DND-41 (cell line): Measurements from ENCODE around the gene HSP90AB1.

ENCODE experiments used
- ATAC-seq: fragments of 200-7000 bp; cut with Tn5 transposase; 3 replicates; pipeline ENCODE4 v1.9.1; 2021; ENCODE audit warnings: low read depth; ENCODE audit not compliant: insufficient read depth
- DNase-seq: peaks from one replicate; pipeline ENCODE4 v3.0.0-alpha.2; 2020
- H2AFZ ChIP-seq: 2 replicates; pipeline ENCODE4 v1.6.0; 2012; ENCODE audit warnings: low read depth, low read length
- H3K27ac ChIP-seq: 2 replicates; pipeline ENCODE4 v1.5.1; 2012; ENCODE audit warnings: low read length, inconsistent platforms
- H3K27me3 ChIP-seq: fragments of 200-600 bp; sonication (generic); 2 replicates; pipeline ENCODE4 v1.6.0; 2012; ENCODE audit warnings: low read length, mild to moderate bottlenecking, inconsistent platforms; ENCODE audit not compliant: insufficient read depth, poor library complexity
- H3K36me3 ChIP-seq: 2 replicates; pipeline ENCODE4 v1.5.1; 2012; ENCODE audit warnings: low read length, inconsistent platforms; ENCODE audit not compliant: insufficient read depth
- H3K4me1 ChIP-seq: 2 replicates; pipeline ENCODE4 v1.5.1; 2012; ENCODE audit warnings: mild to moderate bottlenecking, low read length; ENCODE audit not compliant: insufficient read depth
- H3K4me2 ChIP-seq: 2 replicates; pipeline ENCODE4 v1.6.0; 2012; ENCODE audit warnings: mild to moderate bottlenecking, moderate library complexity, low read length, inconsistent platforms; ENCODE audit not compliant: insufficient read depth
- H3K4me3 ChIP-seq, 2 experiments: fragments of 200-600 bp in 1 of 2; shearing (Covaris generic) in 1 of 2; 2 replicates each; pipeline ENCODE4 v1.5.1; 2012 to 2016; ENCODE audit warnings: inconsistent platforms in 2 of 2, low read length in 2 of 2, mild to moderate bottlenecking in 2 of 2, low read depth in 1 of 2, moderate library complexity in 1 of 2
- H3K79me2 ChIP-seq: 2 replicates; pipeline ENCODE4 v1.6.0; 2012; ENCODE audit warnings: low read length, inconsistent platforms; ENCODE audit not compliant: insufficient read depth
- H3K9ac ChIP-seq: 2 replicates; pipeline ENCODE4 v1.6.0; 2012; ENCODE audit warnings: low read depth, mild to moderate bottlenecking, inconsistent platforms, low read length, moderate library complexity
- H3K9me3 ChIP-seq: 2 replicates; pipeline ENCODE4 v1.5.1; 2012; ENCODE audit warnings: low read length, moderate library complexity, mild to moderate bottlenecking, inconsistent platforms; ENCODE audit not compliant: insufficient read depth, severe bottlenecking
- H4K20me1 ChIP-seq: 2 replicates; pipeline ENCODE4 v1.6.0; 2012; ENCODE audit warnings: low read length; ENCODE audit not compliant: insufficient read depth
- CTCF ChIP-seq: IDR thresholded peaks from 2 replicates; pipeline ENCODE4 v1.5.1; 2012; ENCODE audit warnings: borderline replicate concordance, low read length, moderate library complexity, mild to moderate bottlenecking; ENCODE audit not compliant: poor library complexity, severe bottlenecking; ENCODE audit errors: extremely low read depth
- EZH2 ChIP-seq: IDR thresholded peaks from 3 replicates; pipeline ENCODE4 v1.6.1; 2012; ENCODE audit warnings: borderline replicate concordance, low read depth, mild to moderate bottlenecking, moderate library complexity, low read length, inconsistent platforms; ENCODE audit not compliant: severe bottlenecking

HSP90AB1 gene

DNA sequence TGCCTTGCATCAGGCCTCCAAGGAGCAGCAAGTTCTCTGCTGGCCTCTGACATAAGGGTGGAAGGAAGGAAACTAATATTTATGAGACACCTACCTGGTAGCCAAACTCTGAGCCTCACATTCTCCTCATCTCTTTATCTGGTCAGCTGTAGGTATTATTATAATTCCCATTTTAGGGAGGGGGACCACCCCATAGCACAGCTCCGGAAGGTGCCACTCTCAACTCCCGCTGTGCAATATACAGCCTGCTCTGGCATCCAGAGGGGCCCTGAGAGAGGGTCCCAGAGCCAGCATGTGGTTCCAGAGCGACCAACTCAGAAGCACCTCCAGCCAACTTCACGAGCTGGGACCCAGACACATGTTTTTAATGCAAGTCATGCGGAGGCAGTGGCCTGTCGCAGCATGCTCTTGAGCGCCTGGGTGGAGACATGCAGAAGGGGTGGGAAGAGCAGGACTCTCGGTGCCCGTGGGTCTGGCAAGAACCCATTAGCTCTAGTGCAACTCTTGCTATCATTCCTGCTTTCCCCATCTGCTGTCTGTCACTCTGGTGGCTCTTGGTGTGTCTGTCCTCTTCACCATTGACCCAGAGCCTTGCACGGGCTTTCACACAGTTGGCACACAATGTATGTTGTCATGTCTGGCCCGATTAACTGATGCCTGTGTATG, 45.1 kb upstream of the HSP90AB1 start:
- H3K4me1 ChIP-seq, result no peaks in the 10 kb centered on the region
- H3K27me3 ChIP-seq, result peaks cover 3% of the 10 kb centered on the region
- no peaks in the 10 kb centered on the region for H3K9me3 ChIP-seq
- TF ChIP-seq CTCF (no peak), EZH2 (no peak)
- peaks cover 5% of the 10 kb centered on the region; the same call in 1 of the 2 replicates for H4K20me1 ChIP-seq
- no peak overlapping the region for H3K9ac ChIP-seq
- no peaks in the 10 kb centered on the region for H3K36me3 ChIP-seq
- DNase-seq, result no peak
- H3K79me2 ChIP-seq, result no peaks in the 10 kb centered on the region
- no peak overlapping the region for H3K27ac ChIP-seq
- H3K4me3 ChIP-seq, result no peak overlapping the region
- no peak overlapping the region for H3K4me2 ChIP-seq
- ATAC-seq, result no peak
- no peak overlapping the region for H2AFZ ChIP-seq

- Histone ChIP-seq H4K20me1 (peaks cover 5% of the 10 kb centered on the region; the same call in 1 of the 2 replicates), H3K4me1 (no peaks in the 10 kb centered on the region), H3K4me3 (no peak overlapping the region), H3K27ac (no peak overlapping the region), H3K9ac (no peak overlapping the region), H2AFZ (no peak overlapping the region), H3K4me2 (no peak overlapping the region), H3K36me3 (no peaks in the 10 kb centered on the region), H3K27me3 (peaks cover 3% of the 10 kb centered on the region), H3K9me3 (no peaks in the 10 kb centered on the region), H3K79me2 (no peaks in the 10 kb centered on the region)
- ATAC-seq (no peak), DNase-seq (no peak)
- TF ChIP-seq CTCF (no peak), EZH2 (no peak)
Measured at GRCh38 chr6:44202332-44202971, 44.4 kb upstream of the HSP90AB1 start.

GRCh38 chr6:44202972-44203750, 43.7 kb upstream of the HSP90AB1 start:
- H3K79me2 ChIP-seq, result no peaks in the 10 kb centered on the region
- no peak overlapping the region for H3K27ac ChIP-seq
- no peaks in the 10 kb centered on the region for H3K36me3 ChIP-seq
- no peaks in the 10 kb centered on the region for H3K9me3 ChIP-seq
- DNase-seq (no peak), ATAC-seq (no peak)
- no peak overlapping the region for H2AFZ ChIP-seq
- no peak overlapping the region for H3K4me2 ChIP-seq
- peaks cover 3% of the 10 kb centered on the region for H3K27me3 ChIP-seq
- no peaks in the 10 kb centered on the region for H3K4me1 ChIP-seq
- TF ChIP-seq EZH2 (no peak), CTCF (no peak)
- H4K20me1 ChIP-seq, result peaks cover 5% of the 10 kb centered on the region; the same call in 1 of the 2 replicates
- no peak overlapping the region for H3K4me3 ChIP-seq
- no peak overlapping the region for H3K9ac ChIP-seq
